Fibroblast of lung (primary cell): ENCODE results near the gene CORO6. TPM values are rescaled to one million over a fixed set of nuclear protein-coding genes. Genes with fewer than 3 reads are reported as not detected.

ENCODE experiments used
- DNase-seq, 2 donors: peaks; one replicate each; pipeline versions ENCODE4 v3.0.0 to v3.0.0-alpha.2; 2010; ENCODE audit warnings: low read depth in 2 of 2
- H2AFZ ChIP-seq: 2 replicates; pipeline ENCODE4 v1.5.1; 2012; ENCODE audit warnings: low read length, control low read depth, inconsistent platforms
- H3K27ac ChIP-seq: 2 replicates; pipeline ENCODE4 v1.5.1; 2011; ENCODE audit warnings: low read length, control low read depth; ENCODE audit not compliant: insufficient read depth
- H3K27me3 ChIP-seq: 2 replicates; pipeline ENCODE4 v1.5.1; 2011; ENCODE audit warnings: mild to moderate bottlenecking, low read length; ENCODE audit not compliant: control insufficient read depth, insufficient read depth
- H3K36me3 ChIP-seq: 2 replicates; pipeline ENCODE4 v1.5.1; 2011; ENCODE audit warnings: low read length; ENCODE audit not compliant: control insufficient read depth, insufficient read depth
- H3K4me1 ChIP-seq: 2 replicates; pipeline ENCODE4 v1.5.1; 2011; ENCODE audit warnings: low read length; ENCODE audit not compliant: control insufficient read depth, insufficient read depth; ENCODE audit errors: extremely low read depth
- H3K4me2 ChIP-seq: 2 replicates; pipeline ENCODE4 v1.5.1; 2011; ENCODE audit warnings: low read length, control low read depth; ENCODE audit not compliant: insufficient read depth; ENCODE audit errors: extremely low read depth
- H3K4me3 ChIP-seq, 4 experiments: fragments of 200-600 bp in 1 of 4; sonication (generic) in 1 of 4; replicated peaks in 1 of 4; 2 replicates each; pipeline ENCODE4 v1.5.1; 2011 to 2016; ENCODE audit warnings: low read length in 4 of 4, low read depth in 3 of 4, mild to moderate bottlenecking in 3 of 4, control low read depth in 2 of 4, inconsistent platforms in 1 of 4, mixed read lengths in 1 of 4; ENCODE audit not compliant: insufficient read depth in 1 of 4; ENCODE audit errors: control extremely low read depth in 1 of 4
- H3K79me2 ChIP-seq: 2 replicates; pipeline ENCODE4 v1.5.1; 2012; ENCODE audit warnings: mild to moderate bottlenecking, low read length, inconsistent platforms; ENCODE audit not compliant: control insufficient read depth, insufficient read depth
- H3K9ac ChIP-seq: 2 replicates; pipeline ENCODE4 v1.5.1; 2011; ENCODE audit warnings: mild to moderate bottlenecking, low read length, control low read depth; ENCODE audit not compliant: insufficient read depth
- H3K9me3 ChIP-seq: 2 replicates; pipeline ENCODE4 v1.5.1; 2012; ENCODE audit warnings: low read depth, low read length; ENCODE audit not compliant: control insufficient read depth, insufficient read depth
- H4K20me1 ChIP-seq: 2 replicates; pipeline ENCODE4 v1.5.1; 2011; ENCODE audit warnings: low read length; ENCODE audit not compliant: control insufficient read depth, insufficient read depth; ENCODE audit errors: extremely low read depth
- CTCF ChIP-seq, 2 donors: IDR thresholded peaks in 1 of 2; conservative IDR thresholded peaks in 1 of 2; 1 replicate in 1 of 2; 2 replicates in 1 of 2; pipeline ENCODE4 v1.5.1; 2011 to 2012; ENCODE audit warnings: low read length in 2 of 2, control low read depth in 1 of 2, inconsistent platforms in 1 of 2, low read depth in 1 of 2, mild to moderate bottlenecking in 1 of 2
- EZH2 ChIP-seq: IDR thresholded peaks from 2 replicates; pipeline ENCODE4 v1.5.1; 2012; ENCODE audit warnings: low read length, control low read depth, mild to moderate bottlenecking; ENCODE audit errors: missing control alignments
- polyA plus RNA-seq, 2 donors: library from polyadenylated mRNA; depleted of rRNA in 1 of 2; stranded (reverse) in 1 of 2; unstranded in 1 of 2; fragments of >200 nt; gene quantifications; 2 replicates each; pipeline ENCODE4 v1.2.1, GENCODE V29; 2011 to 2012; ENCODE audit warnings: missing spikeins in 1 of 2
- total RNA-seq: library from RNA; depleted of rRNA; stranded (reverse); fragments of >200 nt; gene quantifications from 2 replicates; pipeline ENCODE4 v1.2.1, GENCODE V29; 2014

The CORO6 gene
- total and polyA plus RNA-seq, 2 donors (not counting 1 experiment from before 2014, with no cell fraction given) = 8.0 to 19.3 TPM

GRCh38 chr17:29584452-29585079 is 38.1 kb downstream of the CORO6 start:
- DNase-seq = peak in 1 of 2 donors; percentile 27
- H3K36me3 ChIP-seq = peaks cover 9% of the 10 kb centered on the region
- H3K4me2 ChIP-seq = no peak overlapping the region
- no peaks in the 10 kb centered on the region for H3K9me3 ChIP-seq
- H3K4me3 ChIP-seq = no peak overlapping the region
- H4K20me1 ChIP-seq = no peaks in the 10 kb centered on the region
- H3K27ac ChIP-seq = no peak overlapping the region
- no peak overlapping the region for H3K9ac ChIP-seq
- H3K27me3 ChIP-seq = no peaks in the 10 kb centered on the region
- no peak overlapping the region for H2AFZ ChIP-seq
- TF ChIP-seq CTCF (conservative IDR thresholded peaks at IDR 0.05 in 1 of 2, IDR thresholded peaks at IDR 0.05 in 1 of 2; ENCODE audit: low read depth in 1 of 2, low read length in 2 of 2) (no peak), EZH2 (no peak)
- peaks cover 52% of the 10 kb centered on the region for H3K79me2 ChIP-seq
- peaks cover 5% of the 10 kb centered on the region for H3K4me1 ChIP-seq

GRCh38 chr17:29583324-29584248 is 39.1 kb downstream of the CORO6 start:
- peaks cover 49% of the 10 kb centered on the region for H3K79me2 ChIP-seq
- H3K27me3 ChIP-seq = no peaks in the 10 kb centered on the region
- H3K27ac ChIP-seq = no peak overlapping the region
- H3K4me2 ChIP-seq = no peak overlapping the region
- H4K20me1 ChIP-seq = no peaks in the 10 kb centered on the region
- H3K9ac ChIP-seq = no peak overlapping the region
- TF ChIP-seq CTCF (conservative IDR thresholded peaks at IDR 0.05 in 1 of 2, IDR thresholded peaks at IDR 0.05 in 1 of 2; ENCODE audit: low read depth in 1 of 2, low read length in 2 of 2) (no peak), EZH2 (no peak)
- H3K4me1 ChIP-seq = peaks cover 5% of the 10 kb centered on the region
- H3K9me3 ChIP-seq = no peaks in the 10 kb centered on the region
- DNase-seq = no peak
- peaks cover 10% of the 10 kb centered on the region for H3K36me3 ChIP-seq
- H3K4me3 ChIP-seq = no peak overlapping the region
- no peak overlapping the region for H2AFZ ChIP-seq

GRCh38 chr17:29582772-29583171 is 39.9 kb downstream of the CORO6 start:
- H3K9me3 ChIP-seq = no peaks in the 10 kb centered on the region

More at GRCh38 chr17:29582772-29583171, 39.9 kb downstream of the CORO6 start:
- H3K9ac ChIP-seq = no peak overlapping the region
- peaks cover 16% of the 10 kb centered on the region for H3K36me3 ChIP-seq
- TF ChIP-seq CTCF (conservative IDR thresholded peaks at IDR 0.05 in 1 of 2, IDR thresholded peaks at IDR 0.05 in 1 of 2; ENCODE audit: low read depth in 1 of 2, low read length in 2 of 2) = no peak
- TF ChIP-seq EZH2 = no peak
- DNase-seq = no peak
- H3K4me2 ChIP-seq = no peak overlapping the region
- peaks cover 4% of the 10 kb centered on the region for H3K4me1 ChIP-seq
- no peaks in the 10 kb centered on the region for H4K20me1 ChIP-seq
- no peak overlapping the region for H3K4me3 ChIP-seq
- no peak overlapping the region for H3K27ac ChIP-seq
- no peak overlapping the region for H2AFZ ChIP-seq
- H3K27me3 ChIP-seq = no peaks in the 10 kb centered on the region
- H3K79me2 ChIP-seq = peaks cover 41% of the 10 kb centered on the region
